Measurements from ENCODE around the gene PARVB. TPM values are rescaled to one million over a fixed set of nuclear protein-coding genes. Genes with fewer than 3 reads are reported as not detected.

Gene PARVB
- total and polyA plus RNA-seq, 2 experiments from 2014 or later: 10.2 to 11.2 TPM

GRCh38 chr22:44131412-44131811 is 107.3 kb downstream of the PARVB start:
- no peaks in the 10 kb centered on the region for H4K20me1 ChIP-seq (ENCODE audit: insufficient read depth, poor library complexity, severe bottlenecking)
- no peaks in the 10 kb centered on the region for H3K36me3 ChIP-seq (replicated peaks; ENCODE audit: insufficient read depth, low read depth)
- H3K4me3 ChIP-seq: no peak overlapping the region

DNA sequence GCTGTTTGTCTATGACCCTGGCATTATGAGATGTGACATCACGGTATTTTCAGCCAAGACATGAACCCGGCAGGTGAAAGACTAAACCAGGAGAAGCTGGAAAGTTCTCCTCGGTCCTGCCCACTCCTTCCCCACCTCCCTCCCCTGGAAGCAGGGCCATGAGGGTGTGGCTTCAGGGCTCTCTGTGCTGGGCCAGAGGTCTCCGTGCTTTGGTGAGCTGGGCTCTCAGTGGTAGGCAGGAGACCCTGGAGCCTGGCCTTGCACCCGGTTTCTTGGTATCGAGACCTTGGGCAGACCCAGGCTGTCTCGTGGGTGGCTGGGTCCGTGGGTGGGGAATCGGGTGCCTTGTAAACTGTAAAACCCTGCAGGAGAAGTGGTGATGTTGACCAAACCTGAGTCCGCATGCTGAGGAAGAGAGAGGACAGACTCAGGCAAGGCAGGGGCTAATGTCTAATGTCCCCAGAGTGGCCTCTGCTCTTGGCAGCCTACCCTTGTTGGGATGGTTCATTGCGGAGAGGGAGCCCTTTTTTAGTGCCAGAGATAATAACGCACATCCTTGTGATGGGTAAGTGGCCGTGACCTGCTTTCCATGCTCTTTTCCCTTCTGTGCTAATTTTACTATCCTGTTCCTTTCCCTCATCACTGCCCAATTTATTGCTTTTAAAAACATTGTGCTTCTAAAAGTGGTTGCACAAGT is 108.0 kb downstream of the PARVB start:
- Histone ChIP-seq H3K9me2 (replicated peaks; ENCODE audit: insufficient read depth) (no peaks in the 10 kb centered on the region), H3K4me2 (no peak overlapping the region), H3K9me3 (ENCODE audit: low read depth) (no peaks in the 10 kb centered on the region), H3K27ac (no peak overlapping the region), H3K79me2 (no peaks in the 10 kb centered on the region), H4K20me1 (ENCODE audit: insufficient read depth, poor library complexity, severe bottlenecking) (no peaks in the 10 kb centered on the region), H3K4me1 (ENCODE audit: insufficient read depth) (no peaks in the 10 kb centered on the region), H2AFZ (no peak overlapping the region), H3K36me3 (replicated peaks; ENCODE audit: insufficient read depth, low read depth) (no peaks in the 10 kb centered on the region), H3K27me3 (no peaks in the 10 kb centered on the region), H3K4me3 (no peak overlapping the region)
- 90% methylated on average over 13 of the region's 13 CpGs for WGBS (ENCODE audit: low lambda C conversion rate, missing lambda C conversion rate)
- TF ChIP-seq EZH2phosphoT487 (IDR thresholded peaks at IDR 0.05; ENCODE audit: low read depth, severe bottlenecking, unreplicated experiment) (no peak), EZH2 (IDR thresholded peaks at IDR 0.05; ENCODE audit: borderline replicate concordance) (no peak)
- TF ChIP-seq, protein P1, sequence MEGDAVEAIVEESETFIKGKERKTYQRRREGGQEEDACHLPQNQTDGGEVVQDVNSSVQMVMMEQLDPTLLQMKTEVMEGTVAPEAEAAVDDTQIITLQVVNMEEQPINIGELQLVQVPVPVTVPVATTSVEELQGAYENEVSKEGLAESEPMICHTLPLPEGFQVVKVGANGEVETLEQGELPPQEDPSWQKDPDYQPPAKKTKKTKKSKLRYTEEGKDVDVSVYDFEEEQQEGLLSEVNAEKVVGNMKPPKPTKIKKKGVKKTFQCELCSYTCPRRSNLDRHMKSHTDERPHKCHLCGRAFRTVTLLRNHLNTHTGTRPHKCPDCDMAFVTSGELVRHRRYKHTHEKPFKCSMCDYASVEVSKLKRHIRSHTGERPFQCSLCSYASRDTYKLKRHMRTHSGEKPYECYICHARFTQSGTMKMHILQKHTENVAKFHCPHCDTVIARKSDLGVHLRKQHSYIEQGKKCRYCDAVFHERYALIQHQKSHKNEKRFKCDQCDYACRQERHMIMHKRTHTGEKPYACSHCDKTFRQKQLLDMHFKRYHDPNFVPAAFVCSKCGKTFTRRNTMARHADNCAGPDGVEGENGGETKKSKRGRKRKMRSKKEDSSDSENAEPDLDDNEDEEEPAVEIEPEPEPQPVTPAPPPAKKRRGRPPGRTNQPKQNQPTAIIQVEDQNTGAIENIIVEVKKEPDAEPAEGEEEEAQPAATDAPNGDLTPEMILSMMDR (IDR thresholded peaks at IDR 0.05; ENCODE audit: poor library complexity): no peak
- no peak for DNase-seq (ENCODE audit: low spot score)

More at GRCh38 chr22:44131412-44131811, 107.3 kb downstream of the PARVB start:
- H3K79me2 ChIP-seq: no peaks in the 10 kb centered on the region
- no peak overlapping the region for H3K27ac ChIP-seq
- 96% methylated on average over 12 of the region's 12 CpGs for WGBS (ENCODE audit: low lambda C conversion rate, missing lambda C conversion rate)
- DNase-seq (ENCODE audit: low spot score): no peak
- no peaks in the 10 kb centered on the region for H3K9me3 ChIP-seq (ENCODE audit: low read depth)
- H2AFZ ChIP-seq: no peak overlapping the region
- H3K27me3 ChIP-seq: no peaks in the 10 kb centered on the region
- no peaks in the 10 kb centered on the region for H3K4me1 ChIP-seq (ENCODE audit: insufficient read depth)
- TF ChIP-seq, protein P1 (IDR thresholded peaks at IDR 0.05; ENCODE audit: poor library complexity): no peak
- TF ChIP-seq EZH2phosphoT487 (IDR thresholded peaks at IDR 0.05; ENCODE audit: low read depth, severe bottlenecking, unreplicated experiment) (no peak), EZH2 (IDR thresholded peaks at IDR 0.05; ENCODE audit: borderline replicate concordance) (no peak)
- H3K4me2 ChIP-seq: no peak overlapping the region
- no peaks in the 10 kb centered on the region for H3K9me2 ChIP-seq (replicated peaks; ENCODE audit: insufficient read depth)

GRCh38 chr22:44132724-44133123 is 108.6 kb downstream of the PARVB start:
- no peak overlapping the region for H3K4me3 ChIP-seq
- no peaks in the 10 kb centered on the region for H3K9me2 ChIP-seq (replicated peaks; ENCODE audit: insufficient read depth)
- no peak overlapping the region for H2AFZ ChIP-seq
- no peak overlapping the region for H3K4me2 ChIP-seq
- H3K9me3 ChIP-seq (ENCODE audit: low read depth): no peaks in the 10 kb centered on the region
- no peak overlapping the region for H3K27ac ChIP-seq
- 85% methylated on average over 12 of the region's 12 CpGs for WGBS (ENCODE audit: low lambda C conversion rate, missing lambda C conversion rate)
- no peaks in the 10 kb centered on the region for H3K4me1 ChIP-seq (ENCODE audit: insufficient read depth)
- no peaks in the 10 kb centered on the region for H4K20me1 ChIP-seq (ENCODE audit: insufficient read depth, poor library complexity, severe bottlenecking)
- H3K27me3 ChIP-seq: no peaks in the 10 kb centered on the region
- H3K36me3 ChIP-seq (replicated peaks; ENCODE audit: insufficient read depth, low read depth): no peaks in the 10 kb centered on the region
- TF ChIP-seq EZH2 (IDR thresholded peaks at IDR 0.05; ENCODE audit: borderline replicate concordance): no peak
- no peak for TF ChIP-seq EZH2phosphoT487 (IDR thresholded peaks at IDR 0.05; ENCODE audit: low read depth, severe bottlenecking, unreplicated experiment)
- TF ChIP-seq, protein P1 (IDR thresholded peaks at IDR 0.05; ENCODE audit: poor library complexity): no peak
- no peak for DNase-seq (ENCODE audit: low spot score)
- H3K79me2 ChIP-seq: no peaks in the 10 kb centered on the region
